SJCRH30 (cell line): ENCODE measurements around the gene ACBD6. TPM values are rescaled to one million over a fixed set of nuclear protein-coding genes. Genes with fewer than 3 reads are reported as not detected.

Experiments
- DNase-seq, 2 experiments: peaks; one replicate each; pipeline ENCODE4 v3.0.0-alpha.2; 2015 to 2020
- H3K27ac ChIP-seq: fragments of 250-450 bp; sonication (Bioruptor Pico); 2 replicates; pipeline ENCODE4 v1.5.1; 2020; ENCODE audit warnings: mild to moderate bottlenecking, moderate library complexity
- H3K27me3 ChIP-seq: fragments of 250-450 bp; sonication (Bioruptor Pico); 2 replicates; pipeline ENCODE4 v1.5.1; 2020; ENCODE audit warnings: mild to moderate bottlenecking, moderate library complexity
- H3K36me3 ChIP-seq: fragments of 250-450 bp; sonication (Bioruptor Pico); 2 replicates; pipeline ENCODE4 v1.5.1; 2020; ENCODE audit warnings: mild to moderate bottlenecking, moderate library complexity
- H3K4me1 ChIP-seq: fragments of 250-450 bp; sonication (Bioruptor Pico); 2 replicates; pipeline ENCODE4 v1.5.1; 2020; ENCODE audit warnings: mild to moderate bottlenecking, moderate library complexity
- H3K4me3 ChIP-seq: fragments of 250-450 bp; sonication (Bioruptor Pico); 2 replicates; pipeline ENCODE4 v1.5.1; 2020; ENCODE audit warnings: mild to moderate bottlenecking, moderate library complexity
- H3K9me3 ChIP-seq: fragments of 250-450 bp; sonication (Bioruptor Pico); replicated peaks from 2 replicates; pipeline ENCODE4 v1.5.1; 2020; ENCODE audit warnings: mild to moderate bottlenecking, moderate library complexity
- total RNA-seq: library from RNA; depleted of rRNA; stranded (reverse); fragments of >200 nt; shearing (Covaris generic); gene quantifications from 2 replicates; pipeline ENCODE4 v1.2.3, GENCODE V29; 2014

The ACBD6 gene
- total RNA-seq, 1 experiment from 2014 or later = 44.6 TPM

GRCh38 chr1:180279651-180280050 is 222.7 kb downstream of the ACBD6 start:
- Histone ChIP-seq H3K36me3 (peaks cover 12% of the 10 kb centered on the region), H3K4me1 (peaks cover 11% of the 10 kb centered on the region; the same call in 1 of the 2 replicates), H3K27ac (no peak overlapping the region), H3K4me3 (no peak overlapping the region), H3K27me3 (no peaks in the 10 kb centered on the region), H3K9me3 (no peaks in the 10 kb centered on the region)
- DNase-seq = no peak

DNA sequence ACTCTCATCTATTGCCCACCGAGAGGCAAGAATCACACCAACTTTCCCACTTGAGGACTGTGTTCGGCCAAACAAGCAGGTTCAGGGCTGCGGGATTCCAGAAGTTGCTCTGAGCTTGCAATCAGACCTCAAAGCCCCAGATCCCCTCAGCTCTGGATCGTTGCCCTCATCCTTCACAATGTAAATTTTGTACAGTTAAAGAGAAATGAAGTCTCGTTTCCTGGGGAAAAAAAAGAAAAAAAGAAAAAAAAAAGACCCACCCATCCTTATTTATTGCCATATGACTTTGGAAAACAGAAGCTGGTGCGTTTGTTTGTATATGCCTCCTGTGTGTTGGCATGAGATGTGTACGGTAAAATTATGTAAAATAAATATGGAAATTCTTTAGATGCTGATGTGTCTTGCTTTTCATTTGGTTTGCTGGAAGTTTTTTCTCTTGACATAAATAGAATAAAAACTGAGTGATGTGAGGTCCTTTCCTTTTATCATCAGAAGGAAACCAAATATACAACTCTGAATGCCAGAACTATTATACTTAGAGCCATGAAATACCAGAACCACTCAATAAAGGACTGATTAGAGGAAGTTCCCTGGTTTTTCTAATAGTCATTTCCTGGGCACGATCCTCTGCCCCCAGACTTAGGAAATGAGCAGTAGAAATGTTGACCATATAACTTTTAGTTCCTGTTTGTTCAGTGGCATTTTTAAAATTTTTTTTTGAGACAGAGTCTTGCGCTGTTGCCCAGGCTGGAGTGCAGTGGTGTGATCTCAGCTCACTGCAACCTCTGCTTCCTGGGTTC is 223.6 kb downstream of the ACBD6 start:
- DNase-seq = no peak
- Histone ChIP-seq H3K4me3 (no peak overlapping the region), H3K27ac (no peak overlapping the region), H3K9me3 (no peaks in the 10 kb centered on the region), H3K27me3 (no peaks in the 10 kb centered on the region), H3K4me1 (peaks cover 11% of the 10 kb centered on the region; the same call in 1 of the 2 replicates), H3K36me3 (peaks cover 13% of the 10 kb centered on the region)

DNA sequence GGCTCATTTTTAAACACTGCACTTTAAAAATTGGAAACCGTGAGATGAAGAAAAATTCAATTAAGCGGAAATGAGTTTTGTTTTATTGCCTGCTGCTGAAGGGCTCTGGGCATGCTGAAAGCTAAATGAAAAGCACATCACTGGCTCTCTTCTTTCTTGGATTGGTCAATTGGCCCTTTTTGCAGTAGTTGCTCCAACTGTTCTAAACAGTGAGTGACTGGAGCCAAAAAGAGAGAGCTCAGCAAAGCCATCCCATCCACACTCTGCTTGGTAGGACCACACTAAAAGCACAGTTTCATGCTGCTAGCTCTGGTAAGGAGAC is 224.2 kb downstream of the ACBD6 start:
- Histone ChIP-seq H3K27ac (no peak overlapping the region), H3K36me3 (peaks cover 16% of the 10 kb centered on the region), H3K27me3 (no peaks in the 10 kb centered on the region), H3K4me1 (peaks cover 10% of the 10 kb centered on the region; the same call in 1 of the 2 replicates), H3K9me3 (no peaks in the 10 kb centered on the region), H3K4me3 (no peak overlapping the region)
- no peak for DNase-seq

GRCh38 chr1:180277476-180278193 is 224.7 kb downstream of the ACBD6 start:
- Histone ChIP-seq H3K4me1 (peaks cover 7% of the 10 kb centered on the region; the same call in 1 of the 2 replicates), H3K9me3 (no peaks in the 10 kb centered on the region)
- no peak for DNase-seq

GRCh38 chr1:180275726-180276125 is 226.7 kb downstream of the ACBD6 start:
- no peaks in the 10 kb centered on the region for H3K9me3 ChIP-seq
- H3K27me3 ChIP-seq = no peaks in the 10 kb centered on the region
- peaks cover 16% of the 10 kb centered on the region for H3K36me3 ChIP-seq
- H3K4me3 ChIP-seq = no peak overlapping the region
- DNase-seq = no peak
- no peak overlapping the region for H3K27ac ChIP-seq
- peaks cover 15% of the 10 kb centered on the region for H3K4me1 ChIP-seq

More at GRCh38 chr1:180277476-180278193, 224.7 kb downstream of the ACBD6 start:
- no peaks in the 10 kb centered on the region for H3K27me3 ChIP-seq
- H3K4me3 ChIP-seq = no peak overlapping the region
- peaks cover 16% of the 10 kb centered on the region for H3K36me3 ChIP-seq
- no peak overlapping the region for H3K27ac ChIP-seq

- Histone ChIP-seq H3K36me3 (peaks cover 13% of the 10 kb centered on the region), H3K27me3 (no peaks in the 10 kb centered on the region), H3K4me3 (no peak overlapping the region), H3K9me3 (no peaks in the 10 kb centered on the region), H3K4me1 (peaks cover 30% of the 10 kb centered on the region), H3K27ac (no peak overlapping the region)
- DNase-seq = no peak
Measured at GRCh38 chr1:180274221-180274620, 228.2 kb downstream of the ACBD6 start.

GRCh38 chr1:180273066-180273465 is 229.3 kb downstream of the ACBD6 start:
- H3K27ac ChIP-seq = no peak overlapping the region
- no peak for DNase-seq
- H3K9me3 ChIP-seq = no peaks in the 10 kb centered on the region
- H3K4me1 ChIP-seq = peaks cover 42% of the 10 kb centered on the region
- H3K36me3 ChIP-seq = peaks cover 11% of the 10 kb centered on the region
- no peak overlapping the region for H3K4me3 ChIP-seq
- H3K27me3 ChIP-seq = no peaks in the 10 kb centered on the region

DNA sequence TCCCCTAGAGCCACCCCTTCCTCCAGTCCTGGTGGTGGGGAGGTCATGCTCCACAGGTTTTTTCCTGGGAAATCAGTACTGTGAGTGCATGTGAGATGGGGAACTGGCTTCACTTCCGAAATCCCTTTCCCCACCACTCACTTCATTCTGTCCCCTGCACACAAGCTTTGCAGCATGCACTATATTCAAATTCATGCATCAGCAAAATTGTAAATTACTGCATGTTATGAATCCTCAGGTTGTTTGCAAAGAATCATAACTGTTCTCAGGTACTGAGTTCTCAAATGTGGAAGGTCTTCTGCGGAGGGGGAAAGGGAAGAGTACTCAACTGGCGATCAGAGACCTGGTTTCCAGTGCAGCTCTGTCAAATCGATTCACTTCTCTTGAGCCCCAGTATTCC is 230.0 kb downstream of the ACBD6 start:
- Histone ChIP-seq H3K4me3 (no peak overlapping the region), H3K9me3 (no peaks in the 10 kb centered on the region), H3K27me3 (no peaks in the 10 kb centered on the region), H3K4me1 (peaks cover 49% of the 10 kb centered on the region), H3K27ac (peak overlapping the region; percentile 81; the same call in 1 of the 2 replicates), H3K36me3 (peaks cover 8% of the 10 kb centered on the region)
- no peak for DNase-seq

DNA sequence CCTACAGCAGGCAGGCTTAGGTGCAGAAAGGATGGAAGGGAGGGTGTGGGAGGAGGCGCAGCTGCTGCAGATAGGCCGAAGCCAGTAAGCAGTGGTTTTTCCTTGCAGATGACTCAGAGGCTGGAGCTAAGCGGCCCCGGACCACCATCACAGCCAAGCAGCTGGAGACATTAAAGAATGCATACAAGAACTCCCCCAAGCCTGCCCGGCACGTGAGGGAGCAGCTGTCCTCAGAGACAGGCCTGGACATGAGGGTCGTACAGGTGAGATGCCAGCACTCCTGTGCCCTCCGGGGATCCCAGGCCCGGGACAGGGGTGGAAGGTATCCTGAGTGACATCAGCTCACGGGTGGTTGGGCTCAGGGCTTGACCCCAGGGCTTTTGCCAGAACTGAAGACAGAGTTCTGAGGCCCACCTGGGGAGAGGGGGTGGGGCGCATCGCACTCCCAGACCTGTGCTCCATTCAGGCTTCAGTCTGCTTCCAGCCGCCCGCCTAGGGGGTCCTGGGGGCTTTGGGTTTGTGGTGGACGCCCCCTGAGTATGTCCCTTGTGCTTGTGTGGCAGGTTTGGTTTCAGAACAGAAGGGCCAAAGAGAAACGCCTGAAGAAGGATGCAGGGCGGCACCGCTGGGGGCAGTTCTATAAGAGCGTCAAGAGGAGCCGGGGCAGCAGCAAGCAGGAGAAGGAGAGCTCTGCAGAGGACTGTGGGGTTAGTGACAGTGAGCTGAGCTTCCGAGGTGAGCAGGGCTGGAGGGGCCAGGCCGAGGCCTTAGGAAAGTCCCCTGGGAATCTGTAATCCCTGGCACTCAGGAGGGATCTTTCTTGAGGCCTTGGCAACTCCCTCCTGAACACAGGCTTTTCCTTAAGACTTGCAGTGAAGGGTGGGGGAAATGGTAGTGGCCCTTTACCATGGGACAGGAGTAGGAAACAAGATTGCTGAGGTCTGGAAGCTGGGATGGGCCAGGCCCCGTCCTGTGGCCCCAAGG is 230.8 kb downstream of the ACBD6 start:
- DNase-seq = peak; percentile 95 to 96
- H3K36me3 ChIP-seq = peaks cover 4% of the 10 kb centered on the region; the same call in 1 of the 2 replicates

GRCh38 chr1:180270530-180271271 is 231.7 kb downstream of the ACBD6 start:
- H3K27me3 ChIP-seq = no peaks in the 10 kb centered on the region
- no peaks in the 10 kb centered on the region for H3K9me3 ChIP-seq
- H3K36me3 ChIP-seq = 0 out of 2 replicates have a peak, but pooled peaks cover 4% of the 10 kb centered on the region
- H3K4me1 ChIP-seq = peaks cover 52% of the 10 kb centered on the region
- no peak for DNase-seq
- no peak overlapping the region for H3K4me3 ChIP-seq
- peak overlapping the region; percentile 81 for H3K27ac ChIP-seq

More for the DNA sequence above, 230.8 kb downstream of the ACBD6 start:
- peak overlapping the region; percentile 81 for H3K27ac ChIP-seq
- H3K4me1 ChIP-seq = peaks cover 52% of the 10 kb centered on the region
- H3K4me3 ChIP-seq = no peak overlapping the region
- H3K27me3 ChIP-seq = no peaks in the 10 kb centered on the region
- H3K9me3 ChIP-seq = no peaks in the 10 kb centered on the region

- H3K4me1 ChIP-seq = peaks cover 52% of the 10 kb centered on the region
- H3K27ac ChIP-seq = peak overlapping the region; percentile 81
- H3K36me3 ChIP-seq = 0 out of 2 replicates have a peak, but pooled peaks cover 4% of the 10 kb centered on the region
- no peaks in the 10 kb centered on the region for H3K27me3 ChIP-seq
- no peak overlapping the region for H3K4me3 ChIP-seq
- no peaks in the 10 kb centered on the region for H3K9me3 ChIP-seq
- peak; percentile 61 to 72 for DNase-seq
Measured at GRCh38 chr1:180269645-180270529, 232.5 kb downstream of the ACBD6 start.

GRCh38 chr1:180268556-180269075 is 233.8 kb downstream of the ACBD6 start:
- Histone ChIP-seq H3K4me3 (no peak overlapping the region), H3K4me1 (peaks cover 52% of the 10 kb centered on the region), H3K36me3 (0 out of 2 replicates have a peak, but pooled peaks cover 1% of the 10 kb centered on the region), H3K27me3 (no peaks in the 10 kb centered on the region), H3K9me3 (no peaks in the 10 kb centered on the region), H3K27ac (peak overlapping the region; percentile 36; the same call in 1 of the 2 replicates)
- DNase-seq = peak; percentile 44 to 68
